Neural cell (in vitro differentiated cells): ENCODE data around the gene STRIP1. TPM values are rescaled to one million over a fixed set of nuclear protein-coding genes. Genes with fewer than 3 reads are reported as not detected.

ENCODE experiments used
- H2AFZ ChIP-seq: fragments of 200-600, 300-800 bp; sonication (generic), shearing (Covaris generic); 2 replicates; pipeline ENCODE4 v1.6.0; 2014; ENCODE audit warnings: low read depth, mild to moderate bottlenecking, antibody characterized with exemption, low read length, moderate library complexity
- H3F3A ChIP-seq: fragments of 200-600 bp; shearing (Covaris generic); 2 replicates; pipeline ENCODE4 v1.6.1; 2016; ENCODE audit warnings: mild to moderate bottlenecking, moderate library complexity, mixed read lengths, antibody characterized with exemption, low read length; ENCODE audit not compliant: insufficient read depth, poor library complexity, severe bottlenecking
- H3K27ac ChIP-seq: fragments of 200-600, 300-800 bp; sonication (generic), shearing (Covaris generic); 2 replicates; pipeline ENCODE4 v1.5.1; 2014; ENCODE audit warnings: mild to moderate bottlenecking, low read length, moderate library complexity
- H3K27me3 ChIP-seq: fragments of 300-800, 200-600 bp; sonication (generic), shearing (Covaris generic); 2 replicates; pipeline ENCODE4 v1.6.0; 2014; ENCODE audit warnings: mild to moderate bottlenecking, low read depth, low read length, moderate library complexity; ENCODE audit not compliant: insufficient read depth
- H3K36me3 ChIP-seq: fragments of 300-800, 200-600 bp; sonication (generic), shearing (Covaris generic); 2 replicates; pipeline ENCODE4 v1.5.1; 2014; ENCODE audit warnings: mild to moderate bottlenecking, antibody characterized with exemption, low read length, moderate library complexity; ENCODE audit not compliant: insufficient read depth
- H3K4me2 ChIP-seq: fragments of 300-800, 200-600 bp; sonication (generic), shearing (Covaris generic); 2 replicates; pipeline ENCODE4 v1.6.0; 2014; ENCODE audit warnings: mild to moderate bottlenecking, low read length
- H3K4me3 ChIP-seq: fragments of 300-800, 200-600 bp; sonication (generic), shearing (Covaris generic); 2 replicates; pipeline ENCODE4 v1.5.1; 2014; ENCODE audit warnings: mild to moderate bottlenecking, low read length, moderate library complexity
- H3K79me2 ChIP-seq: fragments of 200-600 bp; shearing (Covaris generic); replicated peaks from 2 replicates; pipeline ENCODE4 v1.6.0; 2014; ENCODE audit warnings: mild to moderate bottlenecking, low read length, moderate library complexity; ENCODE audit not compliant: insufficient read depth
- H3K9ac ChIP-seq: fragments of 300-800, 200-600 bp; sonication (generic), shearing (Covaris generic); 2 replicates; pipeline ENCODE4 v1.6.1; 2016; ENCODE audit warnings: mild to moderate bottlenecking, low read length, mixed read lengths
- H3K9me2 ChIP-seq: fragments of 200-600 bp; shearing (Covaris generic); 2 replicates; pipeline ENCODE4 v1.6.1; 2016; ENCODE audit warnings: mild to moderate bottlenecking, low read length, mixed read lengths; ENCODE audit not compliant: insufficient read depth
- H3K9me3 ChIP-seq: fragments of 200-600, 300-800 bp; sonication (generic), shearing (Covaris generic); 2 replicates; pipeline ENCODE4 v1.6.1; 2016; ENCODE audit warnings: mild to moderate bottlenecking, mixed run types, low read length, moderate library complexity, mixed read lengths
- H4K20me1 ChIP-seq: fragments of 200-600 bp; shearing (Covaris generic); 2 replicates; pipeline ENCODE4 v1.6.1; 2016; ENCODE audit warnings: mild to moderate bottlenecking, mixed run types; ENCODE audit not compliant: insufficient read depth
- CTCF ChIP-seq: fragments of 450-650 bp; IDR thresholded peaks from 2 replicates; pipeline ENCODE4 v1.5.1; 2014; ENCODE audit warnings: antibody characterized with exemption, mild to moderate bottlenecking, moderate library complexity; ENCODE audit not compliant: poor library complexity, severe bottlenecking
- EP300 ChIP-seq: fragments of 450-650 bp; conservative IDR thresholded peaks from 2 replicates; pipeline ENCODE4 v1.6.1; 2014; ENCODE audit warnings: antibody characterized with exemption, mild to moderate bottlenecking, moderate library complexity; ENCODE audit not compliant: poor library complexity, severe bottlenecking
- EZH2 ChIP-seq: fragments of 200-600, 300-800 bp; shearing (Covaris generic), sonication (generic); IDR thresholded peaks from 2 replicates; pipeline ENCODE4 v1.6.1; 2014; ENCODE audit warnings: antibody characterized with exemption, low read length, borderline replicate concordance, mild to moderate bottlenecking; ENCODE audit not compliant: insufficient read depth, poor library complexity, severe bottlenecking
- MXI1 ChIP-seq: fragments of 450-650 bp; conservative IDR thresholded peaks from 2 replicates; pipeline ENCODE4 v1.6.1; 2014; ENCODE audit warnings: antibody characterized with exemption, mild to moderate bottlenecking; ENCODE audit not compliant: poor library complexity, severe bottlenecking
- POLR2AphosphoS5 ChIP-seq: IDR thresholded peaks from 2 replicates; pipeline ENCODE4 v1.6.1; 2012
- RAD21 ChIP-seq: fragments of 450-650 bp; conservative IDR thresholded peaks from 2 replicates; pipeline ENCODE4 v1.6.1; 2014; ENCODE audit warnings: antibody characterized with exemption, mild to moderate bottlenecking, moderate library complexity
- SMC3 ChIP-seq: fragments of 450-650 bp; conservative IDR thresholded peaks from 2 replicates; pipeline ENCODE4 v1.6.1; 2014; ENCODE audit warnings: antibody characterized with exemption, mild to moderate bottlenecking, moderate library complexity; ENCODE audit not compliant: poor library complexity
- TAF1 ChIP-seq: IDR thresholded peaks from 2 replicates; pipeline ENCODE4 v1.6.1; 2012; ENCODE audit warnings: low read depth
- polyA plus RNA-seq: library from polyadenylated mRNA; depleted of rRNA; stranded (reverse); fragments of >200 nt; gene quantifications from 2 replicates; pipeline ENCODE4 v1.2.3, GENCODE V29; 2014
- TF ChIP-seq, protein P1 (sequence below): IDR thresholded peaks from 2 replicates; pipeline ENCODE4 v1.6.1; 2012; ENCODE audit warnings: borderline replicate concordance

Gene STRIP1
- polyA plus RNA-seq, 1 donor from 2014 or later, result 178 TPM

DNA sequence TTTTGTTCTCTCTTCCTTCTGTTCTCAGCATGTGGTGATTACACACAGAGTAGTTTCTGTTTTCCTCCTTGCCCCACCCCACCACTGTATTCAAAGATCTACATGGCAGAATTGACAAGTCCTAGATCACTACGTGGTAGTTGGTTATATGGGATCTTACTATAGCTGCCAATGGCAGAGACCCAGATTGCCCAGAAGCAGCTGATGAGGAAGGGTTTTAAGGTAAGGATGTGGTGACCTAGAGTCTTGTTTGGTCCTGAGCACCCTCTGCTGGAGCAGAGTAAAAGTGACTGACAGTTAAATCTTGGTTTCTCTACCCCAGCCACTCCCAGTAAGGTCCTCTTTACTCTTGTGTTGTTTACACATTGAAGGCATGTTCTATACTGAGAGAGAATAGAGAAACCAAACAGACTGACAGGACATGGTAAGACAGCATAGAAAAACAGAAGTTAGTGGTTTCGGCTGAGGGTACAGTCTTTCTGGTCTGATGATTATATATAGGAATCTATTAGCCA lies 22.8 kb upstream of the STRIP1 start:
- Histone ChIP-seq H3K36me3 (peaks cover 11% of the 10 kb centered on the region), H3K9me3 (no peaks in the 10 kb centered on the region), H3K4me2 (no peak overlapping the region), H2AFZ (no peak overlapping the region), H4K20me1 (no peaks in the 10 kb centered on the region), H3K27ac (no peak overlapping the region), H3K9me2 (no peaks in the 10 kb centered on the region), H3K9ac (no peak overlapping the region), H3K79me2 (no peaks in the 10 kb centered on the region), H3F3A (no peaks in the 10 kb centered on the region), H3K4me3 (no peak overlapping the region), H3K27me3 (no peaks in the 10 kb centered on the region)
- TF ChIP-seq RAD21 (peak; percentile 29), CTCF (peak; percentile 39), TAF1 (no peak), MXI1 (no peak), EZH2 (no peak), POLR2AphosphoS5 (no peak), SMC3 (peak; percentile 38), EP300 (no peak)
- TF ChIP-seq, protein P1, sequence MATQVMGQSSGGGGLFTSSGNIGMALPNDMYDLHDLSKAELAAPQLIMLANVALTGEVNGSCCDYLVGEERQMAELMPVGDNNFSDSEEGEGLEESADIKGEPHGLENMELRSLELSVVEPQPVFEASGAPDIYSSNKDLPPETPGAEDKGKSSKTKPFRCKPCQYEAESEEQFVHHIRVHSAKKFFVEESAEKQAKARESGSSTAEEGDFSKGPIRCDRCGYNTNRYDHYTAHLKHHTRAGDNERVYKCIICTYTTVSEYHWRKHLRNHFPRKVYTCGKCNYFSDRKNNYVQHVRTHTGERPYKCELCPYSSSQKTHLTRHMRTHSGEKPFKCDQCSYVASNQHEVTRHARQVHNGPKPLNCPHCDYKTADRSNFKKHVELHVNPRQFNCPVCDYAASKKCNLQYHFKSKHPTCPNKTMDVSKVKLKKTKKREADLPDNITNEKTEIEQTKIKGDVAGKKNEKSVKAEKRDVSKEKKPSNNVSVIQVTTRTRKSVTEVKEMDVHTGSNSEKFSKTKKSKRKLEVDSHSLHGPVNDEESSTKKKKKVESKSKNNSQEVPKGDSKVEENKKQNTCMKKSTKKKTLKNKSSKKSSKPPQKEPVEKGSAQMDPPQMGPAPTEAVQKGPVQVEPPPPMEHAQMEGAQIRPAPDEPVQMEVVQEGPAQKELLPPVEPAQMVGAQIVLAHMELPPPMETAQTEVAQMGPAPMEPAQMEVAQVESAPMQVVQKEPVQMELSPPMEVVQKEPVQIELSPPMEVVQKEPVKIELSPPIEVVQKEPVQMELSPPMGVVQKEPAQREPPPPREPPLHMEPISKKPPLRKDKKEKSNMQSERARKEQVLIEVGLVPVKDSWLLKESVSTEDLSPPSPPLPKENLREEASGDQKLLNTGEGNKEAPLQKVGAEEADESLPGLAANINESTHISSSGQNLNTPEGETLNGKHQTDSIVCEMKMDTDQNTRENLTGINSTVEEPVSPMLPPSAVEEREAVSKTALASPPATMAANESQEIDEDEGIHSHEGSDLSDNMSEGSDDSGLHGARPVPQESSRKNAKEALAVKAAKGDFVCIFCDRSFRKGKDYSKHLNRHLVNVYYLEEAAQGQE, result no peak

GRCh38 chr1:110012100-110012780 lies 22.2 kb upstream of the STRIP1 start:
- H3K27me3 ChIP-seq, result no peaks in the 10 kb centered on the region
- H3K9ac ChIP-seq, result no peak overlapping the region

More at GRCh38 chr1:110012100-110012780, 22.2 kb upstream of the STRIP1 start:
- H3K79me2 ChIP-seq, result no peaks in the 10 kb centered on the region
- H3K27ac ChIP-seq, result no peak overlapping the region
- H3K9me2 ChIP-seq, result no peaks in the 10 kb centered on the region
- peaks cover 15% of the 10 kb centered on the region for H3K36me3 ChIP-seq
- no peak overlapping the region for H3K4me3 ChIP-seq
- no peaks in the 10 kb centered on the region for H3F3A ChIP-seq
- no peaks in the 10 kb centered on the region for H4K20me1 ChIP-seq
- no peak overlapping the region for H2AFZ ChIP-seq
- no peak overlapping the region for H3K4me2 ChIP-seq
- no peak for TF ChIP-seq POLR2AphosphoS5
- TF ChIP-seq SMC3, result no peak
- TF ChIP-seq, protein P1, result no peak
- no peak for TF ChIP-seq MXI1
- TF ChIP-seq EP300, result no peak
- no peak for TF ChIP-seq TAF1
- no peak for TF ChIP-seq RAD21
- H3K9me3 ChIP-seq, result no peaks in the 10 kb centered on the region
